HCT116 (cell line): ENCODE data around the gene PSMD12. TPM values are rescaled to one million over a fixed set of nuclear protein-coding genes. Genes with fewer than 3 reads are reported as not detected.

Experiments
- ATAC-seq: fragments of 200-7000 bp; cut with Tn5 transposase; 2 replicates; pipeline ENCODE4 v1.9.1; 2020; ENCODE audit warnings: mild to moderate bottlenecking, moderate library complexity
- BruUV-seq: library from RNA; stranded (reverse); fragments of 400-500 nt; replicated peaks from 2 replicates; lab custom pipeline; 2021; lab: Mats Ljungman, UMichigan
- CTCF ChIA-PET: fragments of 300-600 bp; sonication (Branson Sonifier 250); formaldehyde crosslinking; loops from one replicate; lab custom pipeline; 2021; ENCODE audit warnings: antibody characterized with exemption; lab: Charles Lee
- POLR2A ChIA-PET: fragments of 300-600, 350-600 bp; sonication (Branson Sonifier 250); formaldehyde crosslinking; loops from one replicate; lab custom pipeline; 2021; ENCODE audit warnings: antibody characterized with exemption; lab: Charles Lee
- RAD21 ChIA-PET, 2 experiments: fragments of 300-600 bp; sonication (Branson Sonifier 250); formaldehyde crosslinking; loops; one replicate each; lab custom pipeline; 2023; ENCODE audit warnings: low total read pairs in 2 of 2; ENCODE audit not compliant: uncharacterized antibody in 2 of 2, unreplicated experiment in 2 of 2, low non-redundant PET in 1 of 2; lab: Charles Lee
- DNase-seq: peaks from one replicate; pipeline ENCODE4 v3.0.0-alpha.2; 2010; ENCODE audit warnings: low read depth, low spot score
- H2AFZ ChIP-seq: fragments of 200-600 bp; shearing (Covaris generic), sonication (generic); 2 replicates; pipeline ENCODE4 v1.6.1; 2017; ENCODE audit warnings: low read depth, mixed run types, mixed read lengths, antibody characterized with exemption, low read length; ENCODE audit not compliant: poor library complexity, severe bottlenecking
- H3K27ac ChIP-seq: 2 replicates; pipeline ENCODE4 v1.5.1; 2012; ENCODE audit warnings: low read depth, low read length
- H3K27me3 ChIP-seq: fragments of 200-600 bp; sonication (generic); 2 replicates; pipeline ENCODE4 v1.6.1; 2016; ENCODE audit warnings: mixed run types, low read length, mixed read lengths; ENCODE audit not compliant: insufficient read depth
- H3K36me3 ChIP-seq, 2 experiments: fragments of 200-500 bp in 1 of 2; fragments of 200-600 bp in 1 of 2; sonication (Bioruptor generic) in 1 of 2; sonication (generic) in 1 of 2; 2 replicates each; pipeline versions ENCODE4 v1.5.1 to v1.6.1; 2014 to 2016; ENCODE audit warnings: low read length in 2 of 2, inconsistent platforms in 1 of 2, mixed read lengths in 1 of 2, mixed run types in 1 of 2; ENCODE audit not compliant: insufficient read depth in 2 of 2, control insufficient read depth in 1 of 2
- H3K4me1 ChIP-seq, 2 experiments: fragments of 200-600 bp in 1 of 2; sonication (generic) in 1 of 2; 2 replicates each; pipeline versions ENCODE4 v1.5.1 to v1.6.1; 2012 to 2017; ENCODE audit warnings: low read length in 2 of 2, inconsistent platforms in 1 of 2, mild to moderate bottlenecking in 1 of 2, mixed read lengths in 1 of 2, mixed run types in 1 of 2, moderate library complexity in 1 of 2; ENCODE audit not compliant: insufficient read depth in 2 of 2, control insufficient read depth in 1 of 2
- H3K4me2 ChIP-seq: fragments of 200-600 bp; sonication (generic); 2 replicates; pipeline ENCODE4 v1.6.1; 2017; ENCODE audit warnings: mixed run types, low read length, mixed read lengths
- H3K4me3 ChIP-seq, 2 experiments: fragments of 200-600 bp in 1 of 2; sonication (generic) in 1 of 2; replicated peaks in 1 of 2; 2 replicates each; pipeline ENCODE4 v1.5.1; 2011 to 2016; ENCODE audit warnings: low read length in 2 of 2, control low read depth in 1 of 2, low read depth in 1 of 2, mild to moderate bottlenecking in 1 of 2, mixed read lengths in 1 of 2, mixed run types in 1 of 2
- H3K79me2 ChIP-seq: fragments of 200-600 bp; sonication (generic); 2 replicates; pipeline ENCODE4 v1.6.1; 2017; ENCODE audit warnings: mild to moderate bottlenecking, mixed run types, low read length, moderate library complexity, mixed read lengths; ENCODE audit not compliant: insufficient read depth
- H3K9ac ChIP-seq: fragments of 200-600 bp; sonication (generic); 2 replicates; pipeline ENCODE4 v1.6.1; 2016; ENCODE audit warnings: low read length, mixed read lengths
- H3K9me2 ChIP-seq: fragments of 200-600 bp; sonication (generic), shearing (Covaris generic); 2 replicates; pipeline ENCODE4 v1.6.1; 2017; ENCODE audit warnings: mixed run types, mild to moderate bottlenecking, moderate library complexity; ENCODE audit not compliant: insufficient read depth
- H3K9me3 ChIP-seq, 2 experiments: fragments of 200-500 bp in 1 of 2; fragments of 200-600 bp in 1 of 2; sonication (Bioruptor generic) in 1 of 2; sonication (generic) in 1 of 2; 2 replicates each; pipeline ENCODE4 v1.6.1; 2014 to 2017; ENCODE audit warnings: low read length in 2 of 2, mixed read lengths in 2 of 2, inconsistent platforms in 1 of 2, low read depth in 1 of 2, mild to moderate bottlenecking in 1 of 2, mixed run types in 1 of 2, moderate library complexity in 1 of 2; ENCODE audit not compliant: control insufficient read depth in 1 of 2, insufficient read depth in 1 of 2
- H4K20me1 ChIP-seq: fragments of 200-600 bp; sonication (generic), shearing (Covaris generic); 2 replicates; pipeline ENCODE4 v1.6.1; 2017; ENCODE audit warnings: mixed run types, mild to moderate bottlenecking, moderate library complexity; ENCODE audit not compliant: insufficient read depth
- ATF3 ChIP-seq: IDR thresholded peaks from 2 replicates; pipeline ENCODE4 v1.6.1; 2012
- EZH2 ChIP-seq: fragments of 200-600 bp; sonication (generic); IDR thresholded peaks from 2 replicates; pipeline ENCODE4 v1.6.1; 2017; ENCODE audit warnings: antibody characterized with exemption, mixed run types
- EZH2phosphoT487 ChIP-seq: fragments of 200-600 bp; IDR thresholded peaks from 2 replicates; pipeline ENCODE4 v1.6.1; 2018; ENCODE audit warnings: antibody characterized with exemption, borderline replicate concordance
- FOSL1 ChIP-seq: IDR thresholded peaks from 2 replicates; pipeline ENCODE4 v1.6.1; 2012; ENCODE audit warnings: low read depth
- POLR2AphosphoS5 ChIP-seq: IDR thresholded peaks from 2 replicates; pipeline ENCODE4 v1.6.1; 2011; ENCODE audit warnings: mild to moderate bottlenecking, low read depth, low read length, moderate library complexity
- RAD21 ChIP-seq: IDR thresholded peaks from 2 replicates; pipeline ENCODE4 v1.6.1; 2012; ENCODE audit warnings: low read depth, mild to moderate bottlenecking
- SIN3A ChIP-seq: IDR thresholded peaks from 2 replicates; pipeline ENCODE4 v1.6.1; 2012; ENCODE audit warnings: low read depth
- SP1 ChIP-seq: IDR thresholded peaks from 2 replicates; pipeline ENCODE4 v1.6.1; 2012; ENCODE audit warnings: low read depth
- YY1 ChIP-seq: IDR thresholded peaks from 2 replicates; pipeline ENCODE4 v1.6.1; 2011; ENCODE audit warnings: low read length, low read depth, moderate library complexity, mild to moderate bottlenecking; ENCODE audit not compliant: insufficient replicate concordance; ENCODE audit errors: extremely low read depth
- ZNF274 ChIP-seq: fragments of 200-500 bp; sonication (Bioruptor generic); IDR thresholded peaks from 2 replicates; pipeline ENCODE4 v1.6.1; 2014; ENCODE audit warnings: mild to moderate bottlenecking, low read depth, low read length, inconsistent platforms
- intact Hi-C: fragments of 100-400 bp; cut with micrococcal nuclease; formaldehyde crosslinking; loops from 2 replicates; pipeline ENCODE4 v1.10.0; 2022
- total RNA-seq: library from RNA; stranded (reverse); gene quantifications from one replicate; pipeline ENCODE4 v1.2.1, GENCODE V29; 2021; ENCODE audit not compliant: unreplicated experiment
- TF ChIP-seq, protein P1 (sequence below): IDR thresholded peaks from 2 replicates; pipeline ENCODE4 v1.6.1; 2011; ENCODE audit warnings: mild to moderate bottlenecking, low read length, moderate library complexity; ENCODE audit not compliant: insufficient replicate concordance; ENCODE audit errors: extremely low read depth
- TF ChIP-seq, protein P2 (sequence below), 3 experiments: fragments of 200-600 bp in 1 of 3; sonication (generic) in 1 of 3; IDR thresholded peaks in 2 of 3; conservative IDR thresholded peaks in 1 of 3; 2 replicates each; pipeline ENCODE4 v1.5.1; 2012 to 2017; ENCODE audit warnings: low read depth in 2 of 3, low read length in 2 of 3, antibody characterized with exemption in 1 of 3, borderline replicate concordance in 1 of 3, control low read depth in 1 of 3, mild to moderate bottlenecking in 1 of 3, mixed read lengths in 1 of 3, mixed run types in 1 of 3, moderate library complexity in 1 of 3; ENCODE audit not compliant: insufficient read depth in 1 of 3

The PSMD12 gene
- total RNA-seq, 1 experiment from 2014 or later = 115 TPM

GRCh38 chr17:67311575-67311974, 54.8 kb downstream of the PSMD12 start:
- H4K20me1 ChIP-seq = no peaks in the 10 kb centered on the region
- TF ChIP-seq YY1 (no peak), FOSL1 (no peak), EZH2 (no peak), RAD21 (no peak), ZNF274 (no peak), SIN3A (no peak), POLR2AphosphoS5 (no peak), EZH2phosphoT487 (no peak), ATF3 (no peak), SP1 (no peak)
- TF ChIP-seq, protein P1, sequence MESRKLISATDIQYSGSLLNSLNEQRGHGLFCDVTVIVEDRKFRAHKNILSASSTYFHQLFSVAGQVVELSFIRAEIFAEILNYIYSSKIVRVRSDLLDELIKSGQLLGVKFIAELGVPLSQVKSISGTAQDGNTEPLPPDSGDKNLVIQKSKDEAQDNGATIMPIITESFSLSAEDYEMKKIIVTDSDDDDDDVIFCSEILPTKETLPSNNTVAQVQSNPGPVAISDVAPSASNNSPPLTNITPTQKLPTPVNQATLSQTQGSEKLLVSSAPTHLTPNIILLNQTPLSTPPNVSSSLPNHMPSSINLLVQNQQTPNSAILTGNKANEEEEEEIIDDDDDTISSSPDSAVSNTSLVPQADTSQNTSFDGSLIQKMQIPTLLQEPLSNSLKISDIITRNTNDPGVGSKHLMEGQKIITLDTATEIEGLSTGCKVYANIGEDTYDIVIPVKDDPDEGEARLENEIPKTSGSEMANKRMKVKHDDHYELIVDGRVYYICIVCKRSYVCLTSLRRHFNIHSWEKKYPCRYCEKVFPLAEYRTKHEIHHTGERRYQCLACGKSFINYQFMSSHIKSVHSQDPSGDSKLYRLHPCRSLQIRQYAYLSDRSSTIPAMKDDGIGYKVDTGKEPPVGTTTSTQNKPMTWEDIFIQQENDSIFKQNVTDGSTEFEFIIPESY = no peak
- TF ChIP-seq, protein P2, sequence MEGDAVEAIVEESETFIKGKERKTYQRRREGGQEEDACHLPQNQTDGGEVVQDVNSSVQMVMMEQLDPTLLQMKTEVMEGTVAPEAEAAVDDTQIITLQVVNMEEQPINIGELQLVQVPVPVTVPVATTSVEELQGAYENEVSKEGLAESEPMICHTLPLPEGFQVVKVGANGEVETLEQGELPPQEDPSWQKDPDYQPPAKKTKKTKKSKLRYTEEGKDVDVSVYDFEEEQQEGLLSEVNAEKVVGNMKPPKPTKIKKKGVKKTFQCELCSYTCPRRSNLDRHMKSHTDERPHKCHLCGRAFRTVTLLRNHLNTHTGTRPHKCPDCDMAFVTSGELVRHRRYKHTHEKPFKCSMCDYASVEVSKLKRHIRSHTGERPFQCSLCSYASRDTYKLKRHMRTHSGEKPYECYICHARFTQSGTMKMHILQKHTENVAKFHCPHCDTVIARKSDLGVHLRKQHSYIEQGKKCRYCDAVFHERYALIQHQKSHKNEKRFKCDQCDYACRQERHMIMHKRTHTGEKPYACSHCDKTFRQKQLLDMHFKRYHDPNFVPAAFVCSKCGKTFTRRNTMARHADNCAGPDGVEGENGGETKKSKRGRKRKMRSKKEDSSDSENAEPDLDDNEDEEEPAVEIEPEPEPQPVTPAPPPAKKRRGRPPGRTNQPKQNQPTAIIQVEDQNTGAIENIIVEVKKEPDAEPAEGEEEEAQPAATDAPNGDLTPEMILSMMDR (IDR thresholded peaks at IDR 0.05 in 2 of 3, conservative IDR thresholded peaks at IDR 0.05 in 1 of 3; ENCODE audit: borderline replicate concordance in 1 of 3, insufficient read depth in 1 of 3, low read depth in 2 of 3, low read length in 2 of 3) = no peak
- no peaks in the 10 kb centered on the region for H3K27me3 ChIP-seq
- DNase-seq = no peak
- no peak overlapping the region for H3K4me2 ChIP-seq
- peaks cover 0 to under 1% of the 10 kb centered on the region in 2 experiments; a peak in 1 of 4 replicates for H3K4me1 ChIP-seq
- no peak overlapping the region for H3K4me3 ChIP-seq
- ChIA-PET POLR2A (no interaction called here), CTCF (interaction anchor here (1.2 kb wide), 1 partner anchor 39 kb away, joined by 3 read pairs; no protein-coding TSS in a partner anchor), RAD21 (no interaction called here)
- ATAC-seq = no peak
- H2AFZ ChIP-seq = no peak overlapping the region
- no peaks in the 10 kb centered on the region for H3K79me2 ChIP-seq
- H3K9me3 ChIP-seq = no peaks in the 10 kb centered on the region
- no TSS peak for BruUV-seq
- H3K27ac ChIP-seq = no peak overlapping the region
- H3K9me2 ChIP-seq = no peaks in the 10 kb centered on the region
- H3K9ac ChIP-seq = no peak overlapping the region
- intact Hi-C loops = no loop called here
- no peaks in the 10 kb centered on the region for H3K36me3 ChIP-seq
